Heart left ventricle (tissue), 16 donors: Measurements from ENCODE around the gene TTPAL. TPM values are rescaled to one million over a fixed set of nuclear protein-coding genes. Genes with fewer than 3 reads are reported as not detected.

Source experiments
- ATAC-seq, 4 donors: fragments of 200-7000 bp; cut with Tn5 transposase; one replicate each; pipeline ENCODE4 v1.9.1; 2020 to 2022; ENCODE audit warnings: moderate library complexity in 4 of 4, mild to moderate bottlenecking in 3 of 4, moderate number of reproducible peaks in 1 of 4
- DNase-seq, 5 donors: peaks; one replicate each; pipeline ENCODE4 v3.0.0-alpha.2; 2020
- H3K27ac ChIP-seq, 12 donors: fragments of 200-600 bp; sonication (generic) in 4 of 12; one replicate each; pipeline versions ENCODE4 v1.5.0 to v1.8.0; 2016 to 2022; ENCODE audit warnings: mild to moderate bottlenecking in 2 of 12
- H3K27me3 ChIP-seq, 9 donors: fragments of 200-600 bp; sonication (generic) in 2 of 9; one replicate each; pipeline versions ENCODE4 v1.5.1 to v1.8.0; 2016 to 2022; ENCODE audit warnings: mild to moderate bottlenecking in 3 of 9
- H3K36me3 ChIP-seq, 9 donors: fragments of 200-600 bp; sonication (generic) in 2 of 9; one replicate each; pipeline versions ENCODE4 v1.5.0 to v1.8.0; 2018 to 2022; ENCODE audit warnings: mild to moderate bottlenecking in 2 of 9
- H3K4me1 ChIP-seq, 12 donors: fragments of 200-600 bp; sonication (generic) in 4 of 12; one replicate each; pipeline versions ENCODE4 v1.5.0 to v1.8.0; 2016 to 2022; ENCODE audit warnings: mild to moderate bottlenecking in 3 of 12
- H3K4me3 ChIP-seq, 12 donors: fragments of 200-600 bp; sonication (generic) in 4 of 12; one replicate each; pipeline versions ENCODE4 v1.5.0 to v1.8.0; 2017 to 2022; ENCODE audit warnings: mild to moderate bottlenecking in 9 of 12, moderate library complexity in 4 of 12
- H3K9me3 ChIP-seq, 12 donors: fragments of 200-600 bp; sonication (generic) in 4 of 12; one replicate each; pipeline versions ENCODE4 v1.5.0 to v1.8.0; 2016 to 2022; ENCODE audit warnings: mild to moderate bottlenecking in 1 of 12
- POLR2A ChIP-seq, 2 donors: fragments of 450-650 bp; IDR thresholded peaks; one replicate each; pipeline ENCODE4 v1.6.1; 2017; ENCODE audit warnings: antibody characterized with exemption in 2 of 2, mild to moderate bottlenecking in 2 of 2, moderate library complexity in 2 of 2
- WGBS, 4 donors: extraction: QIAGEN DNeasy Blood & Tissue Kit in 2 of 4; methylation state at CpG; one replicate each; pipeline versions ENCODE4 v1.1.5 to v1.1.7; 2013 to 2018; 5-methylcytosine and 5-hydroxymethylcytosine counted together
- intact Hi-C, 10 donors: fragments of 100-400 bp; cut with DNase I; formaldehyde crosslinking; loops; one replicate each; pipeline versions ENCODE4 v1.11.1 to v1.14.2; 2022
- polyA plus RNA-seq, 2 donors: library from polyadenylated mRNA; stranded (reverse); fragments of 200-250 nt; gene quantifications; one replicate each; pipeline ENCODE4 v1.2.3, GENCODE V29; 2013
- total RNA-seq, 9 donors: library from RNA; depleted of rRNA in 2 of 9; stranded (reverse); fragments of >200 nt in 2 of 9; fragmentation: NEBNext Ultra II Directional in 3 of 9; extraction: Animal tissue kit (Norgen Biotek cat#: 25700) in 3 of 9; gene quantifications; one replicate each; pipeline versions ENCODE4 v1.1.0 to v1.2.4, GENCODE V29; 2016 to 2023
- TF ChIP-seq, protein P1 (sequence below), 12 donors: fragments of 200-600 bp; sonication (generic) in 4 of 12; IDR thresholded peaks; one replicate each; pipeline versions ENCODE4 v1.5.0 to v1.8.0; 2018 to 2022; ENCODE audit warnings: antibody characterized with exemption in 12 of 12, mild to moderate bottlenecking in 5 of 12
- donor health status: ischemic (EF 13 %, LVEDD 7.1; RV severe dilation, severe dysfunction).
- donor health status: healthy with polysubstance abuse.
- donor health status: DM: no; HTN: yes; CAD: no.
- donor health status: DM: no; HTN: no; CAD: no.
- donor health status: ischemic (EF 25% LVEDD 6.9; RV normal size, moderate dysfunction).
- donor health status: ischemic (EF 25% LVEDD 5.7; RV mildly dilated, moderate dysfunction).
- donor health status: healthy.
- donor health status: DM: yes; HTN: yes; CAD: no.
- donor health status: ischemic (EF 35%, LVEDD 5.7; RV mildly dilated, moderate dysfunction).
- donor health status: nonischemic (EF 11% LVEDD 7.7; RV severe dilation, severe dysfunction).
- donor health status: DM: yes; HTN: yes; CAD: no.
- donor health status: PGD.
- donor health status: ischemic (EF 29% LVEDD 5.4; RV normal size, mild dysfunction).
- donor health status: nonischemic (EF 23%, LVEDD 6.1; RV moderate dilation, normal function).

The TTPAL gene
- total and polyA plus RNA-seq, 11 donors, result 1.9 to 6.0 (median 4.2) TPM

DNA sequence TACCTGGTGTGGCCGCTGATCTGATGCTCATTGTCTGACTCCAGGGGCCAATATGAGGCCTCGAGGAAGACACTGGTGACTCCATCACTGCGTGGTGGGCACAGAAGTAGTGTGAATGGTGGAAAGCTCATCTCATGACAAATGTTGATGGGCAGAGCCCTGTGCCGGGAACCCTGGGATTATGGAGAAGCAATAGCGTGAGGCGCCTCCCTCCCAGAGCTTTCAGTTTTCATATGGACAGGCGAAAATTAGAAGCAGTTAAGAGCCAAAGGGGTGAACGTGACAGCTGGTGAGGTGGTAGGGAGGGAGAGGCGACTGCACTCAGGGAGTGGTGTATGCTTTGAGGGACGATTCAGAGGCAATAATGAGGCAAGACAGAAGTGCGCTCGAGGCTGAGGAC lies 39.3 kb upstream of the TTPAL start:
- Histone ChIP-seq H3K27ac (no peak overlapping the region), H3K27me3 (peaks cover 0 to 7% (median 0%) of the 10 kb centered on the region in 9 donors), H3K4me3 (no peak overlapping the region), H3K4me1 (no peaks in the 10 kb centered on the region), H3K9me3 (no peaks in the 10 kb centered on the region), H3K36me3 (no peaks in the 10 kb centered on the region)
- 74 to 82% (median 76%) methylated on average over 11 to 12 of the region's 12 CpGs for WGBS, 4 donors
- DNase-seq, result no peak
- ATAC-seq, result no peak
- TF ChIP-seq, protein P1, sequence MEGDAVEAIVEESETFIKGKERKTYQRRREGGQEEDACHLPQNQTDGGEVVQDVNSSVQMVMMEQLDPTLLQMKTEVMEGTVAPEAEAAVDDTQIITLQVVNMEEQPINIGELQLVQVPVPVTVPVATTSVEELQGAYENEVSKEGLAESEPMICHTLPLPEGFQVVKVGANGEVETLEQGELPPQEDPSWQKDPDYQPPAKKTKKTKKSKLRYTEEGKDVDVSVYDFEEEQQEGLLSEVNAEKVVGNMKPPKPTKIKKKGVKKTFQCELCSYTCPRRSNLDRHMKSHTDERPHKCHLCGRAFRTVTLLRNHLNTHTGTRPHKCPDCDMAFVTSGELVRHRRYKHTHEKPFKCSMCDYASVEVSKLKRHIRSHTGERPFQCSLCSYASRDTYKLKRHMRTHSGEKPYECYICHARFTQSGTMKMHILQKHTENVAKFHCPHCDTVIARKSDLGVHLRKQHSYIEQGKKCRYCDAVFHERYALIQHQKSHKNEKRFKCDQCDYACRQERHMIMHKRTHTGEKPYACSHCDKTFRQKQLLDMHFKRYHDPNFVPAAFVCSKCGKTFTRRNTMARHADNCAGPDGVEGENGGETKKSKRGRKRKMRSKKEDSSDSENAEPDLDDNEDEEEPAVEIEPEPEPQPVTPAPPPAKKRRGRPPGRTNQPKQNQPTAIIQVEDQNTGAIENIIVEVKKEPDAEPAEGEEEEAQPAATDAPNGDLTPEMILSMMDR (IDR thresholded peaks at IDR 0.05), result no peak
- no peak for TF ChIP-seq POLR2A (IDR thresholded peaks at IDR 0.05)
- intact Hi-C loops, result no loop called here

DNA sequence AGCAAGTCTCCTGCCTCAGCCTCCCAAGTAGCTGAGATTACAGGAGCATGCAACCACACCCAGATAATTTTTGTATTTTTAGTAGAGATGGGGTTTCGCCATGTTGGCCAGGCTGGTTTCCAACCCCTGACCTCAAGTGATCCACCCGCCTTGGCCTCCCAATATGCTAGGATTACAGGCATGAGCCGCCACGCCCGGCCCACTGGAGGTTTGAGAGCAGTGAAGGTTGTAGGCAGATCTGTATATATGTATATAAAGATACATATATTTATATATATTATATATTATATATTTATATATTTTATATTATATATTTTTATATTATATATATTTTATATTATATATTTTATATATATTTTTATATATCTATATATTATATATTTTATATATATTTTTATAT lies 38.2 kb upstream of the TTPAL start:
- Histone ChIP-seq H3K27me3 (no peaks in the 10 kb centered on the region), H3K4me1 (no peaks in the 10 kb centered on the region), H3K9me3 (no peaks in the 10 kb centered on the region), H3K4me3 (no peak overlapping the region), H3K27ac (no peak overlapping the region), H3K36me3 (no peaks in the 10 kb centered on the region)
- intact Hi-C loops, result no loop called here
- DNase-seq, result no peak
- TF ChIP-seq POLR2A (IDR thresholded peaks at IDR 0.05), result no peak
- TF ChIP-seq, protein P1 (IDR thresholded peaks at IDR 0.05), result no peak
- no peak for ATAC-seq
- 92 to 98% (median 95%) methylated on average over 5 of the region's 5 CpGs for WGBS, 4 donors

DNA sequence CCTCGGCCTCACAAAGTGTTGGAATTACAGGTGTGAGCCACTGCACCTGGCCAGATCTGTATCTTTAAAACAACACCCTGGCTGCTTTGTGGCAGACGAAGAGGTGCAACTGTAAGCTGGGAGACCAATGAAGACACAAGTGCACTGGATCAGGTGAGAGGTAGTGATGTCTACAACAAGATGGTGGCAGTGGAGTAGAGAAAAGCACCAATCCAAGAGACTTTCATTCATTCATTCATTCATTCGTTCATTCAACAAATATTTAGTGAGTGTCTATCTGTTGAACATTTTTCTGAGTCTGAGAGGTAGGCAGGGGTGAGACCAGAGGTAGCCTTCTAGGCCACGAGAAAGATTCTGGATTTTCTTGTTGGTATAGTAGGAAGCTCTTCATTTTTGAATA lies 36.9 kb upstream of the TTPAL start:
- H3K4me1 ChIP-seq, result no peaks in the 10 kb centered on the region
- H3K27ac ChIP-seq, result no peak overlapping the region
- H3K4me3 ChIP-seq, result no peak overlapping the region
- TF ChIP-seq POLR2A (IDR thresholded peaks at IDR 0.05), result no peak
- TF ChIP-seq, protein P1 (IDR thresholded peaks at IDR 0.05), result no peak
- ATAC-seq (no peak), DNase-seq (no peak)
- H3K9me3 ChIP-seq, result no peaks in the 10 kb centered on the region
- H3K27me3 ChIP-seq, result no peaks in the 10 kb centered on the region
- intact Hi-C loops, result no loop called here
- no peaks in the 10 kb centered on the region for H3K36me3 ChIP-seq
- WGBS, 4 donors, result 85 to 94% (median 91%) methylated on average over 4 of the region's 4 CpGs

DNA sequence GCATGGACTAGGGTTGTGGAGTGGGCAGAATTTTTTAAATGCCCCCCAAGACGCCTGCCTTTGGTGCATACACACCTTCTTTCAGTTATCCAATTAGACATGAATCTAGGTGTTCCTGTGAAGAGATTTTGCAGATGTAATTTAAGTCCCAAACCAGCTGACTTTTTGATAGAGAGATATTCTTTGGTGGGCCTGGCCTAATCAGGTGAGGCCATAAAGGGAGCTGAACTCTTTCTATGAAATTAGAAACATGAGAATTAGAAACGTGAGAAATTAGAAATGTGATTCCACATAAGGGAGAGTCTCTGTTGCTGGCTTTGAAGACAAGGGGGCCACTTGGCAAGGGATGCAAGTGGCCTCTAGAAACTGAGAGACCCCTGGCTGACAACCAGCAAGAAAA lies 36.4 kb upstream of the TTPAL start:
- H3K27ac ChIP-seq, result no peak overlapping the region
- ATAC-seq, result no peak
- no peaks in the 10 kb centered on the region for H3K4me1 ChIP-seq
- TF ChIP-seq, protein P1 (IDR thresholded peaks at IDR 0.05), result no peak
- TF ChIP-seq POLR2A (IDR thresholded peaks at IDR 0.05), result no peak
- WGBS, 4 donors, result 60 to 70% (median 64%) methylated on average over 2 of the region's 2 CpGs
- DNase-seq, result no peak
- intact Hi-C loops, result no loop called here
- H3K36me3 ChIP-seq, result no peaks in the 10 kb centered on the region
- no peaks in the 10 kb centered on the region for H3K27me3 ChIP-seq
- H3K9me3 ChIP-seq, result no peaks in the 10 kb centered on the region
- no peak overlapping the region for H3K4me3 ChIP-seq
